NCI-H345 (cell line): ENCODE results near the gene PSMF1.
"Not testable (repeated sequence)": the region's sequence is repeated elsewhere in the genome, so short reads cannot be mapped to it uniquely, and the experiment has no call there.

Source experiments
- DNase-seq: peaks from one replicate; lab custom pipeline; 2025; lab: John Stamatoyannopoulos, UW

The PSMF1 gene

GRCh38 chr20:1122388-1123315, 4.2 kb downstream of the PSMF1 start:
- peak; percentile 12 for DNase-seq

GRCh38 chr20:1123666-1124065, 5.3 kb downstream of the PSMF1 start:
- DNase-seq: no peak

GRCh38 chr20:1124421-1124820, 6.0 kb downstream of the PSMF1 start:
- no peak for DNase-seq

- DNase-seq: no peak
Observed at GRCh38 chr20:1125277-1125676, 6.9 kb downstream of the PSMF1 start.

- no peak for DNase-seq
Observed at GRCh38 chr20:1127840-1128239, 9.4 kb downstream of the PSMF1 start.

- no peak for DNase-seq
Observed at GRCh38 chr20:1130058-1130694, 11.8 kb downstream of the PSMF1 start.

- DNase-seq: no peak
Observed at GRCh38 chr20:1130847-1131246, 12.4 kb downstream of the PSMF1 start.

- DNase-seq: no peak
Observed at GRCh38 chr20:1131354-1131753, 13.0 kb downstream of the PSMF1 start.

- DNase-seq: no peak
Observed at GRCh38 chr20:1134355-1134754, 16.0 kb downstream of the PSMF1 start.

GRCh38 chr20:1134836-1135235, 16.4 kb downstream of the PSMF1 start:
- DNase-seq: no peak

- no peak for DNase-seq
Observed at GRCh38 chr20:1137236-1137635, 18.8 kb downstream of the PSMF1 start.

- DNase-seq: no peak
Observed at GRCh38 chr20:1144401-1145172, 26.2 kb downstream of the PSMF1 start.

GRCh38 chr20:1146957-1147356, 28.6 kb downstream of the PSMF1 start:
- no peak for DNase-seq

- not testable (repeated sequence) for DNase-seq
Observed at GRCh38 chr20:1149812-1150211, 31.4 kb downstream of the PSMF1 start.

- no peak for DNase-seq
Observed at GRCh38 chr20:1150218-1150617, 31.8 kb downstream of the PSMF1 start.

GRCh38 chr20:1150968-1151367, 32.6 kb downstream of the PSMF1 start:
- no peak for DNase-seq

GRCh38 chr20:1154226-1154625, 35.8 kb downstream of the PSMF1 start:
- no peak for DNase-seq

- no peak for DNase-seq
Observed at GRCh38 chr20:1154691-1155090, 36.3 kb downstream of the PSMF1 start.

GRCh38 chr20:1155342-1155741, 36.9 kb downstream of the PSMF1 start:
- DNase-seq: no peak

- no peak for DNase-seq
Observed at GRCh38 chr20:1160496-1160895, 42.1 kb downstream of the PSMF1 start.

- no peak for DNase-seq
Observed at GRCh38 chr20:1160991-1161390, 42.6 kb downstream of the PSMF1 start.

- no peak for DNase-seq
Observed at GRCh38 chr20:1163105-1163504, 44.7 kb downstream of the PSMF1 start.

GRCh38 chr20:1163653-1164052, 45.3 kb downstream of the PSMF1 start:
- DNase-seq: no peak
